SK-N-SH treated with all-trans-retinoic acid at 6 μM for 48 hours (cell line): ENCODE data around the gene B4GALNT4.

ENCODE experiments used
- ATAC-seq: fragments of 200-7000 bp; cut with Tn5 transposase; 3 replicates; pipeline ENCODE4 v1.9.1; 2020; ENCODE audit warnings: mild to moderate bottlenecking, moderate library complexity
- ARNTL ChIP-seq: fragments of 450-650 bp; formaldehyde crosslinking; IDR thresholded peaks from 2 replicates; pipeline ENCODE4 v1.5.0; 2020; ENCODE audit warnings: low read depth, mild to moderate bottlenecking, moderate library complexity, borderline replicate concordance
- BACH2 ChIP-seq: fragments of 250-450 bp; sonication (Bioruptor Pico); IDR thresholded peaks from 2 replicates; pipeline ENCODE4 v1.9.0; 2021; ENCODE audit warnings: mild to moderate bottlenecking, borderline replicate concordance
- CSDC2 ChIP-seq: fragments of 250-450 bp; sonication (Bioruptor Pico); IDR thresholded peaks from 2 replicates; pipeline ENCODE4 v1.5.0; 2020; ENCODE audit warnings: mild to moderate bottlenecking, moderate library complexity
- ESRRG ChIP-seq: fragments of 250-450 bp; sonication (Bioruptor Pico); IDR thresholded peaks from 2 replicates; pipeline ENCODE4 v1.6.1; 2021; ENCODE audit warnings: mild to moderate bottlenecking
- GLIS3 ChIP-seq: fragments of 250-450 bp; sonication (Bioruptor Pico); IDR thresholded peaks from 2 replicates; pipeline ENCODE4 v1.5.0; 2020; ENCODE audit warnings: mild to moderate bottlenecking, moderate library complexity
- ISL1 ChIP-seq: fragments of 250-450 bp; sonication (Bioruptor Pico); IDR thresholded peaks from 2 replicates; pipeline ENCODE4 v2.1.2; 2022; ENCODE audit warnings: mild to moderate bottlenecking, moderate library complexity
- OSR1 ChIP-seq: fragments of 250-450 bp; sonication (Bioruptor Pico); IDR thresholded peaks from 2 replicates; pipeline ENCODE4 v1.8.0; 2022; ENCODE audit warnings: moderate library complexity, mild to moderate bottlenecking, inconsistent platforms
- PPARA ChIP-seq: fragments of 250-450 bp; sonication (Bioruptor Pico); IDR thresholded peaks from 2 replicates; pipeline ENCODE4 v1.5.0; 2020; ENCODE audit warnings: mild to moderate bottlenecking, borderline replicate concordance
- RARB ChIP-seq: fragments of 250-450 bp; sonication (Bioruptor Pico); IDR thresholded peaks from 2 replicates; pipeline ENCODE4 v1.8.0; 2021; ENCODE audit warnings: mild to moderate bottlenecking, moderate library complexity
- TCF4 ChIP-seq: fragments of 250-450 bp; sonication (Bioruptor Pico); IDR thresholded peaks from 2 replicates; pipeline ENCODE4 v1.8.0; 2021; ENCODE audit warnings: mild to moderate bottlenecking, moderate library complexity, borderline replicate concordance
- TOX ChIP-seq: fragments of 250-450 bp; sonication (Bioruptor Pico); IDR thresholded peaks from 2 replicates; pipeline ENCODE4 v1.8.0; 2021; ENCODE audit warnings: mild to moderate bottlenecking, moderate library complexity, borderline replicate concordance
- ZC3H10 ChIP-seq: fragments of 250-450 bp; sonication (Bioruptor Pico); IDR thresholded peaks from 2 replicates; pipeline ENCODE4 v1.5.1; 2021; ENCODE audit warnings: mild to moderate bottlenecking, moderate library complexity
- ZNF565 ChIP-seq: fragments of 450-650 bp; formaldehyde crosslinking; conservative IDR thresholded peaks from 2 replicates; pipeline ENCODE4 v1.5.0; 2020; ENCODE audit warnings: low read depth, mild to moderate bottlenecking, moderate library complexity
- ZNF70 ChIP-seq: fragments of 450-650 bp; formaldehyde crosslinking; IDR thresholded peaks from 2 replicates; pipeline ENCODE4 v1.5.0; 2020; ENCODE audit warnings: mild to moderate bottlenecking, moderate library complexity
- ZNF8 ChIP-seq: fragments of 450-650 bp; formaldehyde crosslinking; IDR thresholded peaks from 2 replicates; pipeline ENCODE4 v1.5.0; 2020; ENCODE audit warnings: mild to moderate bottlenecking, moderate library complexity
- TF ChIP-seq, protein P1 (sequence below): fragments of 250-450 bp; sonication (Bioruptor Pico); IDR thresholded peaks from 2 replicates; pipeline ENCODE4 v1.5.1; 2021; ENCODE audit warnings: mild to moderate bottlenecking, moderate library complexity
- TF ChIP-seq, protein P2 (sequence below): fragments of 250-450 bp; sonication (Bioruptor Pico); IDR thresholded peaks from 2 replicates; pipeline ENCODE4 v1.5.0; 2020; ENCODE audit warnings: mild to moderate bottlenecking, moderate library complexity
- TF ChIP-seq, protein P3 (sequence below): fragments of 250-450 bp; sonication (Bioruptor Pico); IDR thresholded peaks from 2 replicates; pipeline ENCODE4 v1.8.0; 2021; ENCODE audit warnings: low read depth, mild to moderate bottlenecking, moderate library complexity, borderline replicate concordance
- TF ChIP-seq, protein P4 (sequence below): fragments of 250-450 bp; sonication (Bioruptor Pico); IDR thresholded peaks from 2 replicates; pipeline ENCODE4 v1.5.1; 2020; ENCODE audit warnings: low read depth, mild to moderate bottlenecking, moderate library complexity

Gene B4GALNT4

DNA sequence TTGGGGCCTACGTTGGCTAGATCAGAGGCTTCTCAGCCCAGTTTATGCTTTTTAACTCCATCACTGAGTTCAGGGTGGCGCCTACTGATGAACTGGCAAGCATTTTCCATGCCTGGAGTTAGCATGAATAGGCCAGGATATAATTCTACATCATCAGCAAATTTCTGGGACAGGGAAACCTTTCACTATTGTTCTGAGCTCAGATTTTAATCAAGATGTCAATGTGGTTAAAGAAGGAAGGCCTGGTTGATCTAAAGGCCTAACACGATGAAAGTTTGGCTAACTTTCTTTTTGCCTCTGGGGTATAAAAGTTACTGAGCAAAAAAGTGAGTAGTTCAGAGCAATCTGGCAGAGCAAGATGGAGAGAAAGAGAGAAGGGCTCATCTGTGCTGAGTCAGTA, 27.0 kb upstream of the B4GALNT4 start:
- no peak for ATAC-seq

DNA sequence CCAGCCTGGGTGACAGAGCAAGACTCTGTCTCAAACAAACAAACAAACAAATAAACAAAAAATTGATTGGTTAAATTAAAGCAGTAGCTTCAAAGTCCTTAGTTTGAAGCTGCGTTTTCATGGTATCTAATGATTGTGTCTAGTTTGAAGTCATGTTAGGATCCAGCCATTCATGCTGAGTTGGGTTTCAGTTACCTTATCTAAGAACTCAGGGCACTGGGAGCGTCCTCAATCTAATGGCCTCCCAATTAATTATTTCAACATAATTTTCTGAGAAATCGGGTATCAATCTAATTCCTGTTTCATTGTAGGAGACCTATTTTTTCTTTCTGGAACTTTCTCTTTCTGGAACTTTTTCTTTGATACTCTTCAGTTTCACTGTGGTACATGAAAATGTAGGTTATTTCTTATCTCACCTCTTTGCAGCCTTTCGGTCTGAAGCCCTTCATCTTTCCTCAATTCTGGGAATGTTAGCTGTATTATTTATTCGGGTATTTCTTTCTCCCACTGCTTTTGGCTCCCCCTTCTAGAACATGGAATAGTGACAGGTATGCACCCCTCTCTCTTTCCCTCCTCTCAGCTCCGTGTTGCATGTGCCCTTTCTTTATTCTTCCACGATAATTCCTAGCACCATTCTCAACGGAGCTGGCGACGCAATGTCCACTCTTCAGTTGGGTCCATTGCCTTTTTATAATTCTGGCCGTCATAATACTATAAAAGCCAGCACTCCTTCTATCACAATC, 24.3 kb upstream of the B4GALNT4 start:
- no peak for ATAC-seq
- TF ChIP-seq PPARA (CRISPR knock-in tag): no peak
- no peak for TF ChIP-seq OSR1
- TF ChIP-seq ISL1: no peak
- TF ChIP-seq, protein P1, sequence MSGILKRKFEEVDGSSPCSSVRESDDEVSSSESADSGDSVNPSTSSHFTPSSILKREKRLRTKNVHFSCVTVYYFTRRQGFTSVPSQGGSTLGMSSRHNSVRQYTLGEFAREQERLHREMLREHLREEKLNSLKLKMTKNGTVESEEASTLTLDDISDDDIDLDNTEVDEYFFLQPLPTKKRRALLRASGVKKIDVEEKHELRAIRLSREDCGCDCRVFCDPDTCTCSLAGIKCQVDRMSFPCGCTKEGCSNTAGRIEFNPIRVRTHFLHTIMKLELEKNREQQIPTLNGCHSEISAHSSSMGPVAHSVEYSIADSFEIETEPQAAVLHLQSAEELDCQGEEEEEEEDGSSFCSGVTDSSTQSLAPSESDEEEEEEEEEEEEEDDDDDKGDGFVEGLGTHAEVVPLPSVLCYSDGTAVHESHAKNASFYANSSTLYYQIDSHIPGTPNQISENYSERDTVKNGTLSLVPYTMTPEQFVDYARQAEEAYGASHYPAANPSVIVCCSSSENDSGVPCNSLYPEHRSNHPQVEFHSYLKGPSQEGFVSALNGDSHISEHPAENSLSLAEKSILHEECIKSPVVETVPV (CRISPR knock-in tag): no peak
- TF ChIP-seq ARNTL (CRISPR knock-in tag): no peak
- TF ChIP-seq ZNF565 (CRISPR knock-in tag): no peak
- TF ChIP-seq, protein P2, sequence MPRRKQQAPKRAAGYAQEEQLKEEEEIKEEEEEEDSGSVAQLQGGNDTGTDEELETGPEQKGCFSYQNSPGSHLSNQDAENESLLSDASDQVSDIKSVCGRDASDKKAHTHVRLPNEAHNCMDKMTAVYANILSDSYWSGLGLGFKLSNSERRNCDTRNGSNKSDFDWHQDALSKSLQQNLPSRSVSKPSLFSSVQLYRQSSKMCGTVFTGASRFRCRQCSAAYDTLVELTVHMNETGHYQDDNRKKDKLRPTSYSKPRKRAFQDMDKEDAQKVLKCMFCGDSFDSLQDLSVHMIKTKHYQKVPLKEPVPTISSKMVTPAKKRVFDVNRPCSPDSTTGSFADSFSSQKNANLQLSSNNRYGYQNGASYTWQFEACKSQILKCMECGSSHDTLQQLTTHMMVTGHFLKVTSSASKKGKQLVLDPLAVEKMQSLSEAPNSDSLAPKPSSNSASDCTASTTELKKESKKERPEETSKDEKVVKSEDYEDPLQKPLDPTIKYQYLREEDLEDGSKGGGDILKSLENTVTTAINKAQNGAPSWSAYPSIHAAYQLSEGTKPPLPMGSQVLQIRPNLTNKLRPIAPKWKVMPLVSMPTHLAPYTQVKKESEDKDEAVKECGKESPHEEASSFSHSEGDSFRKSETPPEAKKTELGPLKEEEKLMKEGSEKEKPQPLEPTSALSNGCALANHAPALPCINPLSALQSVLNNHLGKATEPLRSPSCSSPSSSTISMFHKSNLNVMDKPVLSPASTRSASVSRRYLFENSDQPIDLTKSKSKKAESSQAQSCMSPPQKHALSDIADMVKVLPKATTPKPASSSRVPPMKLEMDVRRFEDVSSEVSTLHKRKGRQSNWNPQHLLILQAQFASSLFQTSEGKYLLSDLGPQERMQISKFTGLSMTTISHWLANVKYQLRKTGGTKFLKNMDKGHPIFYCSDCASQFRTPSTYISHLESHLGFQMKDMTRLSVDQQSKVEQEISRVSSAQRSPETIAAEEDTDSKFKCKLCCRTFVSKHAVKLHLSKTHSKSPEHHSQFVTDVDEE (CRISPR knock-in tag): no peak
- TF ChIP-seq GLIS3 (CRISPR knock-in tag): no peak

More for the DNA sequence above, 27.0 kb upstream of the B4GALNT4 start:
- TF ChIP-seq, protein P3, sequence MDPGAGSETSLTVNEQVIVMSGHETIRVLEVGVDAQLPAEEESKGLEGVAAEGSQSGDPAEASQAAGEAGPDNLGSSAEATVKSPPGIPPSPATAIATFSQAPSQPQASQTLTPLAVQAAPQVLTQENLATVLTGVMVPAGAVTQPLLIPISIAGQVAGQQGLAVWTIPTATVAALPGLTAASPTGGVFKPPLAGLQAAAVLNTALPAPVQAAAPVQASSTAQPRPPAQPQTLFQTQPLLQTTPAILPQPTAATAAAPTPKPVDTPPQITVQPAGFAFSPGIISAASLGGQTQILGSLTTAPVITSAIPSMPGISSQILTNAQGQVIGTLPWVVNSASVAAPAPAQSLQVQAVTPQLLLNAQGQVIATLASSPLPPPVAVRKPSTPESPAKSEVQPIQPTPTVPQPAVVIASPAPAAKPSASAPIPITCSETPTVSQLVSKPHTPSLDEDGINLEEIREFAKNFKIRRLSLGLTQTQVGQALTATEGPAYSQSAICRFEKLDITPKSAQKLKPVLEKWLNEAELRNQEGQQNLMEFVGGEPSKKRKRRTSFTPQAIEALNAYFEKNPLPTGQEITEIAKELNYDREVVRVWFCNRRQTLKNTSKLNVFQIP (CRISPR knock-in tag): no peak
- TF ChIP-seq, protein P2 (CRISPR knock-in tag): no peak
- TF ChIP-seq, protein P4, sequence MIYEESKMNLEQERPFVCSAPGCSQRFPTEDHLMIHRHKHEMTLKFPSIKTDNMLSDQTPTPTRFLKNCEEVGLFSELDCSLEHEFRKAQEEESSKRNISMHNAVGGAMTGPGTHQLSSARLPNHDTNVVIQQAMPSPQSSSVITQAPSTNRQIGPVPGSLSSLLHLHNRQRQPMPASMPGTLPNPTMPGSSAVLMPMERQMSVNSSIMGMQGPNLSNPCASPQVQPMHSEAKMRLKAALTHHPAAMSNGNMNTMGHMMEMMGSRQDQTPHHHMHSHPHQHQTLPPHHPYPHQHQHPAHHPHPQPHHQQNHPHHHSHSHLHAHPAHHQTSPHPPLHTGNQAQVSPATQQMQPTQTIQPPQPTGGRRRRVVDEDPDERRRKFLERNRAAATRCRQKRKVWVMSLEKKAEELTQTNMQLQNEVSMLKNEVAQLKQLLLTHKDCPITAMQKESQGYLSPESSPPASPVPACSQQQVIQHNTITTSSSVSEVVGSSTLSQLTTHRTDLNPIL (CRISPR knock-in tag): no peak
- no peak for TF ChIP-seq ZC3H10 (CRISPR knock-in tag)

DNA sequence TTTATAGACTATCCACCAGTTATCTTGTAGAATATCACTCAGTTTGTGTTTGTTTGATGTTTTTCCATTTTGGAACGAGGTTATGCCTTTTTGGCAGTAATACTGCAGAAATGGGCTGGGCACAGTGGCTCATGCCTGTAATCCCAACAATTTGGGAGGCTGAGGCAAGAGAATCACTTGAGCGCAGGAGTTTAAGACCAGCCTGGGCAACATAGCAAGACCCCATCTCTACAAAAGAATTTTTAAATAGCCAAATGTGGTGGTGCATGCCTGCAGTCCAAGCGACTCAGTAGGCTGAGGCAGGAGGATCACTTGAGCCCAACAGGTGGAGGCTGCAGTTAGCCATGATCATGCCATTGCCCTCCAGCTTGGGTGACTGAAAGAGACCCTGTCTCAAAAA, 22.8 kb upstream of the B4GALNT4 start:
- ATAC-seq: no peak
- TF ChIP-seq ZNF565 (CRISPR knock-in tag) (no peak), ZNF8 (CRISPR knock-in tag) (no peak), CSDC2 (no peak), RARB (no peak), ARNTL (CRISPR knock-in tag) (no peak), BACH2 (CRISPR knock-in tag) (no peak), GLIS3 (CRISPR knock-in tag) (no peak), ZC3H10 (CRISPR knock-in tag) (no peak), TOX (CRISPR knock-in tag) (no peak), OSR1 (no peak), ESRRG (CRISPR knock-in tag) (no peak), PPARA (CRISPR knock-in tag) (no peak), ZNF70 (CRISPR knock-in tag) (no peak), TCF4 (CRISPR knock-in tag) (no peak)
- TF ChIP-seq, protein P2 (CRISPR knock-in tag): no peak
- TF ChIP-seq, protein P1 (CRISPR knock-in tag): no peak
- TF ChIP-seq, protein P3 (CRISPR knock-in tag): no peak
